GM18520 (cell line): Measurements from ENCODE around the gene PPP1R12A.

ENCODE experiments used
- ATAC-seq: cut with Tn5 transposase; IDR thresholded peaks from one replicate; pipeline ENCODE4 v1.9.1; 2021; ENCODE audit not compliant: unreplicated experiment

Gene PPP1R12A

GRCh38 chr12:79936670-79937069, 1.8 kb upstream of the PPP1R12A start:
- no peak for ATAC-seq

DNA sequence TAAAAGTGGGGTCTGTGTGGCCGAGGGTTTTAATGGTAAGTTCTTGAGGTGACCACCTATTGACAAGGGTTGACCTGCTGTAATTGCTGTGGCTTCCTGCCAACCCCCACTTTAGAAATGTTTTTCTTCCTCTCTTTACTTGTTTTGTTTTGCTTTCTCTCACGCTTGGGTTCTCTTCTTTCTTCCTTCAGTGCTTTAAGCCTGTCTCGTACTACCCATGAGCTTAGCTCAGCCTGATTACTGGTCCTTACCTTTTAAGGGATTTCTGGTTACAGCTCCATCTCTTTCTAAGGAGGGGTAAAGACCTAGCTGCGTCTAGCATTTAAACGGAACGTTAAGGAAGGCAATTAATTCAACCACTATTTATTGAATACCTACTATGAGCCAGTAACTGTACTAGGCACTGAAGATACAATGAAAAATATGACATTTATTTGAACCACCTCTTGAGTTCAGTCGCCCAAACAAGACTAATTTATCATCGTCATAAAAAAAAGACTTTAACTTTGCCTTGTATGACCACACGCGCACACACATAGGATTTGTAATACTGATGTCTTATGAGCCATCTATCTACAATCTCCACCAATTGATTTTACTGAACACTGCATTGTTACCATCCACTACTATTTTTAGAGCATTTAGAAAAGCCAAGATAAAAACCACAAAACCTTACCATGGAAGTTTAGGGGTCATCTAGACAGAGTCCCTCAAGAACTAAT, 888 bp upstream of the PPP1R12A start:
- peak; percentile 6 for ATAC-seq

DNA sequence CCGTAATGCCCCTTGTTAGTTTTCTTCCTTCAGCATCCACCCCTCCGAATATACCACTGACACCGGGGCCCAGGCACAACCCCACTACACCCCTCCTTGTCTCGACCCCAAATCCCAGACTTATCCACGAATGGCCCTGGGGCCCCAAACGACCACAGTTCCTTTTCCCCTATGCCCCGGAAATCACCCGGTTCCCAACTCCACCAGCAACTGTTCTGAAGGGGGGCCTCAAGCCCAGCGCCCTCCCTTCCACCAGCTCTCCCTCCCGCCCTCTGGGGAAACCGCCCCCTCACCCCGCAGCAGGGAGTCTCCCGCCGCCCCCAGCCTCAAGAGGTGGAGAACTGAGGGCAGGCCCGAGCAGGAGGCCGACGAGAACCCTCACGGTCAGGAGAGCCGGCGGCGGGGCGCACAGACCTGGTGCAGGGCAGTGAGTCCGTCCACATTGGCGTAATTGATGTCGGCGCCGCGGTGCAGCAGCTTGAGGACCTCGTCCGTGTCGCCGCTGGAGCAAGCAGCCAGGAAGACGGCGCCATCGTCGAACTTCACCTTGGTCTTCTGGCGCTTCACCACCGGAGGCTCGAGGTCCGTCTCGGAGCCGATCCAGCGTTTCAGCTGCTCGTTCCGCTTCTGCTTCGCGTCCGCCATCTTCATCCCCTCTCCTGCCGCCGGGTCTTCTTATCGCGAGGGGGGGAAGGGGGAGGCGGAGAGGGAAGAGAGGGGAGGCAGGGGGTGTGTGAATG, 446 bp downstream of the PPP1R12A start:
- no peak for ATAC-seq

- no peak for ATAC-seq
Observed at GRCh38 chr12:79933532-79934264, 1.2 kb downstream of the PPP1R12A start.

GRCh38 chr12:79933043-79933442, 1.9 kb downstream of the PPP1R12A start:
- no peak for ATAC-seq

DNA sequence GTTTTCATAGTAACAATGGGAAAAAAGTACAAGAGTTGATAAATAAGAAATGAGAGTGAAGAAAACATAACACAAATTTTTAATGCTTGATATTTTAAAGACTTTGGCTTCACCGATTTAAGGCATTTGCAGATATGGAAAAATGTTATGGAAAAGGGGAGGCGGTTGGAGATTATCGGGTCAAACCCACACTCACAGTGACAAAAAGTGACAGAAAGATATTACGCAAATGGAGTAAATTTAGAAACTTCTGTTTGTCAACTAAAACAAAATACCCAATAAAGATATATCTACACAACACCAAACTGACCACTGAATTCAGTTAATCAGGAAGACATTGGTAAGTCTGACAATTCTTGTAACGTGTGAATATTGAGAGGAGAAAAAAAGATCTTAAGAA, 2.5 kb downstream of the PPP1R12A start:
- no peak for ATAC-seq

GRCh38 chr12:79929065-79929464, 5.8 kb downstream of the PPP1R12A start:
- ATAC-seq: no peak

- ATAC-seq: peak; percentile 100
Observed at GRCh38 chr12:79927772-79928474, 7.0 kb downstream of the PPP1R12A start.

DNA sequence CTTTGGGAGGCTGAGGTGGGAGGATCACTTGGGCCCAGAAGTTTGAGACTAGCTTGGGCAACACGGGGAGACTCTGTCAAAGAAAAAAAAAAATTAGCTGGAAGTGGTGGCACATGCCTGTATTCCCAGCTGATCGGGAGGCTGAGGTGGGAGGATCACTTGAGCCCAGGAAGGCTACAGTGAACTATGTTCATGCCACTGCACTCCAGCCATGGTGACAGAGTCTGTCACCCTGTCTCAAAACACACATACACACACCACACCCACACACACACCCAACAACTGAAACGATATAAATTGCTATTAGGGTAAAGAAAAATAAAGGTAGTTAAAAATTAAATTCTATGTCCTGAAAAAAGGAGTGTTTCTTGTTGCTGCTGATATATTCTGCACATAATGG, 7.9 kb downstream of the PPP1R12A start:
- no peak for ATAC-seq

DNA sequence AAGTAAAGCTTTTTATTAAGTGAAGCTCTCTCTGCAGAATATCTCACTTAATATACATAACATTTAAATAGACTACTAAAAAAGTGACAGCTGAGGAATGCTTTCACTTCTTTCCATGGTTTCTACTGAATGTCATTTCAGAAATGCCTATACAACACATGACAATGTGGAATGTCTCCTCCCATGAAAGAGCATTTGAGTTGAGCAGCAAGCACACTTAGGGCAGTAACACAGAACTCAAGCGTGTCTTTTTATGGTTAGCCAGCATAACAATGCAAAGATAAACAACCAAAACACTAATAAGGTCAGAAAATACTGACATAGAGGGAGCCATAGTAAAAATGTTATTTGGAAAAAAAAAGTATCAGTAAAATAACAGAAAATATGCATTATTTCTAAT, 9.4 kb downstream of the PPP1R12A start:
- no peak for ATAC-seq

DNA sequence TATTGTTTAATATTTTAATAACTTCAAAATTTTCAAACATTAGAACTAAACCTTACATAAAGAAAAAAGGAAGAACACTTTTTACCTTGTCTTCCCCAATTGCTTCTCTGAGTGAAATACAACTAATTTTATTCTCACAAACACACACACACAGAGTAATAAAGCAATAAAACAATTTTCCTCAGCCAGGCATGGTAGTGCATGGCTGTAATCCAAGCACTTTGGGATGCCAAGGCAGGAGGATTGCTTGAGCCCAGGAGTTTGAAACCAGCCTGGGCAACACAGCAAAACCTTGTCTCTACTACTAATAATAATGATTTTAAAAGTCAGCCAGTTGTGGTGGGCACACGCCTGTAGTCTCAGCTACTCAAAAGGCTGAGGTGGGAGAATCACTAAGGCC, 13.1 kb downstream of the PPP1R12A start:
- no peak for ATAC-seq

- ATAC-seq: peak; percentile 79
Observed at GRCh38 chr12:79920421-79921238, 14.3 kb downstream of the PPP1R12A start.

GRCh38 chr12:79919762-79920161, 15.1 kb downstream of the PPP1R12A start:
- no peak for ATAC-seq

- no peak for ATAC-seq
Observed at GRCh38 chr12:79916826-79917225, 18.1 kb downstream of the PPP1R12A start.

DNA sequence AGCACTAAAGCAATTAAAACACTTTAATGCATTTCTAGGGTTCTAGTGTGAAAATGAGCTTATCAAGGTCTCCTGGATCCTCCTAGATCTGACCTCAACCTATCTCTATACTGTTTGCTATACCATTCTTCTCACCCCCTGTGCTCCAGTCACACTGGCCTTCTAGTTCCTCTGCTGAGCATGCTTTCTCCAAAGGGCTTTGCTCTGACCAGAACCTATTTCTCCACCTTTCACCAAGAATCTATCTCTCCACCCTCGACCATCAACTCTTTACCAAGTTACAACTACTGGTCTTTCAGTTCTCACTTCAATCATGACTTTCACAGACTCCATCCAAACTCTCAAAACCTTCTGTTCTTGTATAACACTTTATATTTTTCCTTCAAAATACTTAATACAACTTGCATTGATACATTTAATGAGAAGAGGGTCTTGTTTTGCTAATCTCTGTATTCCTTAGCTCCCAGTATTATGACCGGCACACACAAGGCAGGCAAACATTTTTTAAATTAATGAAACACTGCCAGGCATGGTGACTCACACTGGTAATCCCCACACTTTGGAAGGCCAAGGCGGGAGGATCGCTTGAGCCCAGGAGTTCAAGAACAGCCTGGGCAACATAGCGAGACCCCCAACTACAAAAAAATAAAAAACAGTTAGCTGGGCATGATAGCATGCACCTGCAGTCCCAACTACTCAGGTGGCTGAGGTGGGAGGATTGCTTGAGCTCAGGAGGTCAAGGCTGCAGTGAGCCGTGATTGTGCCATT, 22.8 kb downstream of the PPP1R12A start:
- ATAC-seq: no peak

DNA sequence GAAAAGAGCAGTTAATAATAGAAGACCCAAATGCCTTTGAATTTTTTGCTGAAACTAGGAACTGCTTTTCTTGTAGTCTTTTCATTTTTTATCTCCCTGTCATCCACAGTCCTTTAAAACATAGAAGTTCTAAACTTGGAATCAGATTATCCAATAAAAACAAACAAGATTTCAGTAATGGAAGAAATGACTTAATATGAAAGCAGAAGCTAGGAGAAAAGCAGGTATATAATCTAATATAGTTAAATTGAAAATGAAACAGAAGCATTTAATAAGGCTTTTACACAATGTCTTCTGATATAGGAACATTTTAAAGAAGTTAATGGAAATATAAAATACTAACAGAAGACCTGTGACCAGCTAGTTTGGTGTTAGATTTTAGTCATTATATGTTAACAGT, 26.5 kb downstream of the PPP1R12A start:
- no peak for ATAC-seq

DNA sequence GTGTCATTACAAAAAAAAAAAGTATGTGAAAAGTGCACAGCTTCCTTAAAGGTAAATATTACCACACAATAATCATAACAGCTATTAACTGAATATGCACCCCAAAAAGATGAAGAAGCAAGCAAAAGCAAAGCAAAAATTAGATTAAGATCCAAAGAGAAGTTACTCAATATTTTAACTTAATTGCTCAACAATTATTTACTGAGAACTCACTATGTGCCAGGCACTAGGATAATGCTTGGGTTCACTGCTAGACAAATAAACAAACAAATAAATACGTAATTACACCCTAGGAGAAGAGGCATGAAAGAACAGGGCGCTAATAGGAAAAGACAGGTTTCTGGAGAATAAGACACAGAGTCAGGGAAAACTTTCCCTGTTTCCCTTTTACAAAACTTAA, 33.4 kb downstream of the PPP1R12A start:
- ATAC-seq: no peak

DNA sequence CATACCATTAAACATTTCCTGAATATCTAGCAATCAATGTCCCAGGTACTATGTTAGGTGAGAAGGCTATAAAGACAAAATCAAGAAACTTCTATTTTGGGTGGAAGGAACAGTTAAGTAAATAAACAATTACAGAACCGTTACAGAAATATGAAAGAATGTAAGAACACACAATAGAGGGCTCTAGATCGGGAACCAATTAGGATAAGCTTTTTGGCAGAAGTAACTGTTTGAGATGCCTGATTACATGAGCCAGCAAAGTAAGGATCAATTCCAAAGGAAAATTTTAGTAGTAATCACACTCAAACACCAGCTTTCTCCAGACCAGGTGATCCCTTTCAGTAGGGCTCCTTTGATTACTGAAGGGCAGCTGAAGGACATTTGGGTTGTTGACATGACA, 33.9 kb downstream of the PPP1R12A start:
- no peak for ATAC-seq

DNA sequence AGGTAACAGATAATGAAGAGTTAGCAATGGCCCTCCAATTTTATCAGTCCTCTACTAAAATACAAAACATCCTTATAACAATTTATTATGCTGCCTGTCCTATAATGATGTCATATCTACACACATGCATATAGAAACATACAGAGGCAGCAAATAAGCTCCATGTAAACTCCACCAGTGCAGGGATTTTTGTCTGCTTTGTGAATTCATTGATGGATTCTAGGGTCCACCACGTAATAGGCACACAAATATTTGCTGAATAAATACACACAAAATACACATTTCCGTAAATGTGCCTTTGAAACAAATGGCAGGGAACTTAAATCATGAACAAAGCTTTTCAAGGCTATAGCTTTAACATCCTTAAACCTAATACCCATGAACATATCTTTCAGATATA, 34.7 kb downstream of the PPP1R12A start:
- no peak for ATAC-seq

GRCh38 chr12:79897617-79898016, 37.3 kb downstream of the PPP1R12A start:
- no peak for ATAC-seq
